GM21529 (cell line): Measurements from ENCODE around the gene GRIK1.

Experiments
- ATAC-seq: cut with Tn5 transposase; IDR thresholded peaks from one replicate; pipeline ENCODE4 v1.9.1; 2021; ENCODE audit not compliant: unreplicated experiment

GRIK1 gene

GRCh38 chr21:29721221-29721620, 218.6 kb downstream of the GRIK1 start:
- no peak for ATAC-seq

- ATAC-seq = no peak
Measured at GRCh38 chr21:29719521-29719920, 220.3 kb downstream of the GRIK1 start.

- no peak for ATAC-seq
Measured at GRCh38 chr21:29718081-29718815, 221.5 kb downstream of the GRIK1 start.

GRCh38 chr21:29717659-29718058, 222.1 kb downstream of the GRIK1 start:
- no peak for ATAC-seq

GRCh38 chr21:29716753-29717152, 223.0 kb downstream of the GRIK1 start:
- no peak for ATAC-seq

- ATAC-seq = no peak
Measured at GRCh38 chr21:29715089-29715488, 224.7 kb downstream of the GRIK1 start.

- ATAC-seq = no peak
Measured at GRCh38 chr21:29712818-29713217, 227.0 kb downstream of the GRIK1 start.

- no peak for ATAC-seq
Measured at GRCh38 chr21:29711236-29711635, 228.6 kb downstream of the GRIK1 start.

- no peak for ATAC-seq
Measured at GRCh38 chr21:29710498-29710897, 229.3 kb downstream of the GRIK1 start.

- ATAC-seq = no peak
Measured at GRCh38 chr21:29708401-29708800, 231.4 kb downstream of the GRIK1 start.

- ATAC-seq = no peak
Measured at GRCh38 chr21:29704719-29705118, 235.1 kb downstream of the GRIK1 start.

- ATAC-seq = no peak
Measured at GRCh38 chr21:29701676-29702075, 238.1 kb downstream of the GRIK1 start.

GRCh38 chr21:29697555-29698193, 242.1 kb downstream of the GRIK1 start:
- peak; percentile 92 for ATAC-seq

- no peak for ATAC-seq
Measured at GRCh38 chr21:29696937-29697336, 242.9 kb downstream of the GRIK1 start.

- ATAC-seq = no peak
Measured at GRCh38 chr21:29691616-29692491, 247.9 kb downstream of the GRIK1 start.

- no peak for ATAC-seq
Measured at GRCh38 chr21:29689753-29690152, 250.0 kb downstream of the GRIK1 start.

GRCh38 chr21:29684106-29684505, 255.7 kb downstream of the GRIK1 start:
- no peak for ATAC-seq

- ATAC-seq = no peak
Measured at GRCh38 chr21:29682800-29683199, 257.0 kb downstream of the GRIK1 start.

GRCh38 chr21:29680273-29680672, 259.5 kb downstream of the GRIK1 start:
- no peak for ATAC-seq

- ATAC-seq = no peak
Measured at GRCh38 chr21:29678626-29679025, 261.2 kb downstream of the GRIK1 start.

- peak; percentile 71 for ATAC-seq
Measured at GRCh38 chr21:29677326-29677725, 262.5 kb downstream of the GRIK1 start.

GRCh38 chr21:29676395-29676794, 263.4 kb downstream of the GRIK1 start:
- no peak for ATAC-seq
